GM19438 (cell line): ENCODE data around the gene WDR62.
"Not testable (repeated sequence)": the region's sequence is repeated elsewhere in the genome, so short reads cannot be mapped to it uniquely, and the experiment has no call there.

ENCODE experiments used
- ATAC-seq: cut with Tn5 transposase; IDR thresholded peaks from one replicate; pipeline ENCODE4 v1.9.1; 2021; ENCODE audit warnings: low read depth; ENCODE audit not compliant: unreplicated experiment

The WDR62 gene

GRCh38 chr19:36106441-36106840 is 51.7 kb downstream of the WDR62 start:
- ATAC-seq, result no peak

GRCh38 chr19:36106991-36107390 is 52.3 kb downstream of the WDR62 start:
- ATAC-seq, result no peak

- ATAC-seq, result no peak
These were observed 54.0 kb downstream of the WDR62 start for GRCh38 chr19:36108684-36109083.

- no peak for ATAC-seq
These were observed 55.9 kb downstream of the WDR62 start, which contains the start of gene OVOL3 for GRCh38 chr19:36110487-36111199. Gene OVOL3, plus strand, starts transcription at chr19:36111143. Its CDS starts 60 bp downstream, at chr19:36111203.

- no peak for ATAC-seq
These were observed 56.5 kb downstream of the WDR62 start for GRCh38 chr19:36111200-36111539.

- no peak for ATAC-seq
These were observed 58.0 kb downstream of the WDR62 start for GRCh38 chr19:36112678-36113077.

- no peak for ATAC-seq
These were observed 58.7 kb downstream of the WDR62 start for GRCh38 chr19:36113425-36113824.

GRCh38 chr19:36113894-36114720 is 59.4 kb downstream of the WDR62 start:
- peak; percentile 2 for ATAC-seq

- ATAC-seq, result peak; percentile 84
These were observed 60.2 kb downstream of the WDR62 start, which contains the start of gene POLR2I for GRCh38 chr19:36114721-36115452. Gene POLR2I, minus strand, starts transcription at chr19:36114875. Its CDS starts 19 bp downstream, at chr19:36114856.

- peak; percentile 28 for ATAC-seq
These were observed 61.0 kb downstream of the WDR62 start, which contains the start of gene TBCB for GRCh38 chr19:36115453-36116343. Gene TBCB, plus strand, starts transcription at chr19:36115468. Its CDS starts 93 bp downstream, at chr19:36115561.

GRCh38 chr19:36116344-36116637 is 61.6 kb downstream of the WDR62 start:
- ATAC-seq, result no peak

- ATAC-seq, result no peak
These were observed 65.6 kb downstream of the WDR62 start for GRCh38 chr19:36120092-36120983.

GRCh38 chr19:36120984-36121358 is 66.3 kb downstream of the WDR62 start:
- ATAC-seq, result no peak

GRCh38 chr19:36121486-36122124 is 66.9 kb downstream of the WDR62 start:
- no peak for ATAC-seq

- ATAC-seq, result no peak
These were observed 70.9 kb downstream of the WDR62 start for GRCh38 chr19:36125557-36125956.

- ATAC-seq, result peak; percentile 19
These were observed 73.7 kb downstream of the WDR62 start for GRCh38 chr19:36128392-36128736.

GRCh38 chr19:36131221-36131620 is 76.5 kb downstream of the WDR62 start:
- ATAC-seq, result not testable (repeated sequence)

- not testable (repeated sequence) for ATAC-seq
These were observed 80.2 kb downstream of the WDR62 start for GRCh38 chr19:36134867-36135266.
